CD14-positive monocyte (primary cell): Measurements from ENCODE around the gene HSP90AA1. TPM values are rescaled to one million over a fixed set of nuclear protein-coding genes. Genes with fewer than 3 reads are reported as not detected.

Source experiments
- DNase-seq, 3 donors: peaks; one replicate each; pipeline ENCODE4 v3.0.0-alpha.2; 2011 to 2022
- H2AFZ ChIP-seq: 2 replicates; pipeline ENCODE4 v1.6.0; 2012; ENCODE audit warnings: mild to moderate bottlenecking, low read depth, low read length, inconsistent platforms; ENCODE audit not compliant: insufficient read depth, poor library complexity, severe bottlenecking
- H3K27ac ChIP-seq, 2 donors: 1 replicate in 1 of 2; 2 replicates in 1 of 2; pipeline ENCODE4 v1.5.1; 2012 to 2013; ENCODE audit warnings: low read length in 2 of 2, control low read depth in 1 of 2, inconsistent platforms in 1 of 2, low read depth in 1 of 2, mild to moderate bottlenecking in 1 of 2
- H3K27me3 ChIP-seq, 2 donors: one replicate each; pipeline versions ENCODE4 v1.6.0 to v1.6.1; 2011 to 2013; ENCODE audit warnings: low read length in 2 of 2; ENCODE audit not compliant: control insufficient read depth in 2 of 2, insufficient read depth in 2 of 2
- H3K36me3 ChIP-seq, 2 donors: replicated peaks in 1 of 2; 1 replicate in 1 of 2; 2 replicates in 1 of 2; pipeline versions ENCODE4 v1.5.1 to v1.6.1; 2012 to 2013; ENCODE audit warnings: low read length in 2 of 2, control low read depth in 1 of 2, inconsistent platforms in 1 of 2, mild to moderate bottlenecking in 1 of 2; ENCODE audit not compliant: insufficient read depth in 2 of 2, control insufficient read depth in 1 of 2
- H3K4me1 ChIP-seq, 2 donors: 1 replicate in 1 of 2; 2 replicates in 1 of 2; pipeline versions ENCODE4 v1.5.1 to v1.6.1; 2012 to 2013; ENCODE audit warnings: low read length in 2 of 2, control low read depth in 1 of 2, inconsistent platforms in 1 of 2, mild to moderate bottlenecking in 1 of 2, moderate library complexity in 1 of 2; ENCODE audit not compliant: insufficient read depth in 2 of 2, control insufficient read depth in 1 of 2
- H3K4me2 ChIP-seq: replicated peaks from 2 replicates; pipeline ENCODE3; 2012; ENCODE audit warnings: low read length, moderate library complexity, mild to moderate bottlenecking; ENCODE audit not compliant: poor library complexity, severe bottlenecking; ENCODE audit errors: extremely low read depth
- H3K4me3 ChIP-seq, 3 experiments: fragments of 200-600 bp in 1 of 3; sonication (generic) in 1 of 3; replicated peaks in 1 of 3; 1 replicate in 2 of 3; 2 replicates in 1 of 3; pipeline ENCODE4 v1.5.1; 2011 to 2013; ENCODE audit warnings: low read length in 3 of 3, mild to moderate bottlenecking in 3 of 3, control low read depth in 2 of 3, low read depth in 2 of 3, inconsistent platforms in 1 of 3, moderate library complexity in 1 of 3
- H3K79me2 ChIP-seq: 2 replicates; pipeline ENCODE4 v1.6.0; 2012; ENCODE audit warnings: mild to moderate bottlenecking, control low read depth, inconsistent platforms, low read length, moderate library complexity; ENCODE audit not compliant: insufficient read depth
- H3K9ac ChIP-seq: 2 replicates; pipeline ENCODE4 v1.6.0; 2017; ENCODE audit warnings: low read length, mild to moderate bottlenecking; ENCODE audit not compliant: insufficient read depth, poor library complexity, severe bottlenecking
- H3K9me3 ChIP-seq, 2 donors: replicated peaks in 1 of 2; 1 replicate in 1 of 2; 2 replicates in 1 of 2; pipeline versions ENCODE4 v1.5.1 to v1.6.1; 2012 to 2013; ENCODE audit warnings: low read length in 2 of 2, control low read depth in 1 of 2; ENCODE audit not compliant: control insufficient read depth in 1 of 2, insufficient read depth in 1 of 2
- H4K20me1 ChIP-seq: 2 replicates; pipeline ENCODE4 v1.6.0; 2012; ENCODE audit warnings: mild to moderate bottlenecking, low read length, control low read depth, moderate library complexity; ENCODE audit not compliant: insufficient read depth
- H3K27ac Mint-ChIP-seq, 7 donors: one replicate each; pipeline ENCODE4 v1.8.0; 2020; ENCODE audit warnings: mild to moderate bottlenecking in 7 of 7, mixed read lengths in 7 of 7, moderate library complexity in 6 of 7, inconsistent platforms in 2 of 7
- H3K27me3 Mint-ChIP-seq, 3 donors: one replicate each; pipeline ENCODE4 v1.8.0; 2021 to 2022; ENCODE audit warnings: low read depth in 3 of 3, mild to moderate bottlenecking in 3 of 3, mixed read lengths in 3 of 3, moderate library complexity in 3 of 3, inconsistent platforms in 1 of 3
- H3K36me3 Mint-ChIP-seq, 2 donors: one replicate each; pipeline ENCODE4 v1.8.0; 2020; ENCODE audit warnings: mixed read lengths in 2 of 2, inconsistent platforms in 1 of 2, mild to moderate bottlenecking in 1 of 2
- H3K4me1 Mint-ChIP-seq: one replicate; pipeline ENCODE4 v1.8.0; 2020; ENCODE audit warnings: mild to moderate bottlenecking, mixed read lengths
- H3K4me3 Mint-ChIP-seq, 2 donors: one replicate each; pipeline ENCODE4 v1.8.0; 2020; ENCODE audit warnings: mild to moderate bottlenecking in 2 of 2, mixed read lengths in 2 of 2, moderate library complexity in 1 of 2
- H3K9me3 Mint-ChIP-seq, 7 donors: one replicate each; pipeline ENCODE4 v1.8.0; 2020 to 2022; ENCODE audit warnings: mixed read lengths in 7 of 7, mild to moderate bottlenecking in 6 of 7, moderate library complexity in 6 of 7, inconsistent platforms in 2 of 7
- CTCF ChIP-seq: fragments of 200-600 bp; IDR thresholded peaks from one replicate; pipeline ENCODE4 v1.8.0; 2022; ENCODE audit warnings: antibody characterized with exemption, mild to moderate bottlenecking
- WGBS: methylation state at CpG from one replicate; pipeline ENCODE4 v1.1.5; 2013; ENCODE audit warnings: missing lambda C conversion rate; ENCODE audit not compliant: insufficient coverage; 5-methylcytosine and 5-hydroxymethylcytosine counted together
- intact Hi-C, 2 donors: fragments of 100-400 bp; cut with micrococcal nuclease; formaldehyde crosslinking; loops; one replicate each; pipeline versions ENCODE4 v1.15.0 to v1.15.1; 2023
- polyA plus RNA-seq, 3 donors: library from polyadenylated mRNA; depleted of rRNA in 1 of 3; unstranded in 2 of 3; stranded (reverse) in 1 of 3; fragments of 300-500 nt in 2 of 3; fragments of >200 nt in 1 of 3; fragmentation: Illumina TruSeq in 2 of 3; gene quantifications; 1 replicate in 2 of 3; 2 replicates in 1 of 3; pipeline ENCODE4 v1.2.3, GENCODE V29; 2012 to 2021

The HSP90AA1 gene
- polyA plus RNA-seq, 3 donors: 149 to 211 (median 180) TPM

GRCh38 chr14:102063808-102064429 lies 22.9 kb downstream of the HSP90AA1 start:
- 96% methylated on average over 10 of the region's 14 CpGs for WGBS
- Histone ChIP-seq H3K9ac (no peak overlapping the region), H3K9me3 (no peaks in the 10 kb centered on the region), H3K4me3 (no peak overlapping the region), H2AFZ (no peak overlapping the region), H3K27ac (no peak overlapping the region), H4K20me1 (no peaks in the 10 kb centered on the region), H3K4me2 (no peak overlapping the region), H3K4me1 (no peaks in the 10 kb centered on the region), H3K27me3 (no peaks in the 10 kb centered on the region), H3K79me2 (no peaks in the 10 kb centered on the region), H3K36me3 (no peaks in the 10 kb centered on the region)
- peaks cover 3 to 8% (median 3%) of the 10 kb centered on the region in 3 donors for H3K27me3 Mint-ChIP-seq
- no peak for TF ChIP-seq CTCF
- DNase-seq: no peak
- no peaks in the 10 kb centered on the region for H3K36me3 Mint-ChIP-seq
- intact Hi-C loops: loop anchor here (2.0 kb wide), 1 partner anchor 33 kb away; no protein-coding TSS in a partner anchor
- no peaks in the 10 kb centered on the region for H3K9me3 Mint-ChIP-seq
- H3K27ac Mint-ChIP-seq: no peak overlapping the region
- no peaks in the 10 kb centered on the region for H3K4me1 Mint-ChIP-seq
- no peak overlapping the region for H3K4me3 Mint-ChIP-seq

- DNase-seq: peak; percentile 67 to 71 (median 69)
- H3K36me3 ChIP-seq: no peaks in the 10 kb centered on the region
- no peaks in the 10 kb centered on the region for H3K79me2 ChIP-seq
- 57% methylated on average over 21 of the region's 26 CpGs for WGBS
- no peaks in the 10 kb centered on the region for H4K20me1 ChIP-seq
- Mint-ChIP-seq H3K9me3 (no peaks in the 10 kb centered on the region), H3K27ac (no peak overlapping the region), H3K36me3 (no peaks in the 10 kb centered on the region), H3K4me1 (no peaks in the 10 kb centered on the region), H3K4me3 (peak overlapping the region in 1 of 2 donors; percentile 55), H3K27me3 (peaks cover 3 to 8% (median 3%) of the 10 kb centered on the region in 3 donors)
- no peak overlapping the region for H2AFZ ChIP-seq
- H3K27ac ChIP-seq: no peak overlapping the region
- H3K27me3 ChIP-seq: no peaks in the 10 kb centered on the region
- intact Hi-C loops: loop anchor here (2.0 kb wide), 1 partner anchor 34 kb away; no protein-coding TSS in a partner anchor
- peak; percentile 41 for TF ChIP-seq CTCF
- no peaks in the 10 kb centered on the region for H3K9me3 ChIP-seq
- no peak overlapping the region for H3K4me2 ChIP-seq
- no peaks in the 10 kb centered on the region for H3K4me1 ChIP-seq
- H3K9ac ChIP-seq: no peak overlapping the region
- no peak overlapping the region for H3K4me3 ChIP-seq
These were observed 23.6 kb downstream of the HSP90AA1 start for GRCh38 chr14:102063109-102063807.
